Neural progenitor cell (in vitro differentiated cells): ENCODE data around the gene ZNF683. TPM values are rescaled to one million over a fixed set of nuclear protein-coding genes. Genes with fewer than 3 reads are reported as not detected.
A peak's percentile ranks its signal among the peaks of the same experiment; 100 is the strongest.

Experiments
- DNase-seq: peaks from one replicate; pipeline ENCODE4 v3.0.0-alpha.2; 2016; ENCODE audit warnings: low spot score
- H2AFZ ChIP-seq: fragments of 200-600 bp; sonication (generic); replicated peaks from 2 replicates; pipeline ENCODE4 v1.6.1; 2016; ENCODE audit warnings: antibody characterized with exemption
- H3F3A ChIP-seq: fragments of 200-600 bp; sonication (generic); 2 replicates; pipeline ENCODE4 v1.6.1; 2016; ENCODE audit warnings: antibody characterized with exemption, low read depth
- H3K27ac ChIP-seq: fragments of 200-600 bp; sonication (generic); 2 replicates; pipeline ENCODE4 v1.5.1; 2016; ENCODE audit warnings: mild to moderate bottlenecking
- H3K27me3 ChIP-seq: fragments of 200-600 bp; sonication (generic); 2 replicates; pipeline ENCODE4 v1.6.1; 2016; ENCODE audit warnings: mild to moderate bottlenecking, moderate library complexity
- H3K36me3 ChIP-seq: fragments of 200-600 bp; sonication (generic); 2 replicates; pipeline ENCODE4 v1.5.1; 2016
- H3K4me1 ChIP-seq: fragments of 200-600 bp; sonication (generic); 2 replicates; pipeline ENCODE4 v1.6.1; 2016; ENCODE audit warnings: mixed run types
- H3K4me2 ChIP-seq: fragments of 200-600 bp; sonication (generic); 2 replicates; pipeline ENCODE4 v1.6.1; 2016
- H3K4me3 ChIP-seq: fragments of 200-600 bp; sonication (generic); 2 replicates; pipeline ENCODE4 v1.5.1; 2016
- H3K79me2 ChIP-seq: fragments of 200-600 bp; sonication (generic); 2 replicates; pipeline ENCODE4 v1.6.1; 2016; ENCODE audit warnings: low read depth
- H3K9ac ChIP-seq: fragments of 200-600 bp; sonication (generic); 2 replicates; pipeline ENCODE4 v1.6.1; 2016
- H3K9me3 ChIP-seq: fragments of 200-600 bp; sonication (generic); 2 replicates; pipeline ENCODE4 v1.5.1; 2016; ENCODE audit warnings: low read depth
- H4K20me1 ChIP-seq: fragments of 200-600 bp; sonication (generic); 2 replicates; pipeline ENCODE4 v1.6.1; 2016; ENCODE audit warnings: low read depth
- H3K27ac Mint-ChIP-seq: 3 replicates; pipeline ENCODE4 v1.8.0; 2021; ENCODE audit warnings: mixed read lengths
- H3K27me3 Mint-ChIP-seq: 2 replicates; pipeline ENCODE4 v1.8.0; 2022; ENCODE audit warnings: low read depth, mild to moderate bottlenecking, inconsistent platforms, moderate library complexity, mixed read lengths; ENCODE audit not compliant: insufficient read depth
- H3K36me3 Mint-ChIP-seq: 3 replicates; pipeline ENCODE4 v1.8.0; 2021; ENCODE audit warnings: mixed read lengths
- H3K4me1 Mint-ChIP-seq: 3 replicates; pipeline ENCODE4 v1.8.0; 2021; ENCODE audit warnings: mixed read lengths
- H3K4me3 Mint-ChIP-seq: 3 replicates; pipeline ENCODE4 v1.8.0; 2021; ENCODE audit warnings: mild to moderate bottlenecking, moderate library complexity, mixed read lengths
- H3K9me3 Mint-ChIP-seq: 3 replicates; pipeline ENCODE4 v1.8.0; 2020; ENCODE audit warnings: mixed read lengths
- CTCF ChIP-seq: fragments of 200-600 bp; sonication (generic); IDR thresholded peaks from 2 replicates; pipeline ENCODE4 v1.5.1; 2017; ENCODE audit warnings: antibody characterized with exemption, mild to moderate bottlenecking
- EZH2 ChIP-seq: fragments of 200-600 bp; sonication (generic); IDR thresholded peaks from 2 replicates; pipeline ENCODE4 v1.6.1; 2017; ENCODE audit warnings: antibody characterized with exemption, mild to moderate bottlenecking, moderate library complexity
- EZH2phosphoT487 ChIP-seq: fragments of 200-600 bp; sonication (generic); IDR thresholded peaks from 2 replicates; pipeline ENCODE4 v1.6.1; 2017; ENCODE audit warnings: antibody characterized with exemption
- total RNA-seq: library from RNA; depleted of rRNA; stranded (reverse); fragments of >200 nt; gene quantifications from 2 replicates; pipeline ENCODE4 v1.2.3, GENCODE V29; 2015; ENCODE audit warnings: low replicate concordance

ZNF683 gene
- total RNA-seq, 1 donor from 2014 or later = not detected

DNA sequence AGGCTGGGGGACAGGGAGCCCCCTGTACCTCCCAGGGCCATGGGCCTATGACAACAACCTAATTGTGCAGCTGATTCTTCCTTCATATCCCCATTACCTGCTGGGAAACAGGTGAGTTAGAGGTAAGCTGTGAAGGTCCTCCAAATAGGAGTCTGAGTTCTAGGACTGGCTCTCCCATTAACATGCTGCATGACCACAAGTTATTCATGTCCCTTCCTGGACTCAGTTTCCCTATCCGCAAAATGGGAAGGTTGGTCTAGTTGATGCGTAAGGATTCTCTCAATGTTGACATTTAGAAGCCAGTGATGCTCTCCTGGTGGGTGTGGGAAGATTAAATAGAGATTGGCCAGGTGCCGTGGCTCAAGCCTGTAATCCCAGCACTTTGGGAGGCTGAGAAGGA lies 4.1 kb downstream of the ZNF683 start:
- no peaks in the 10 kb centered on the region for H3K9me3 ChIP-seq
- H3K36me3 Mint-ChIP-seq = no peaks in the 10 kb centered on the region
- H3K27me3 Mint-ChIP-seq = peaks cover 12% of the 10 kb centered on the region
- no peak overlapping the region for H3K4me2 ChIP-seq
- no peak overlapping the region for H2AFZ ChIP-seq
- no peak overlapping the region for H3K27ac ChIP-seq
- no peak for DNase-seq
- TF ChIP-seq EZH2phosphoT487 (no peak), CTCF (no peak), EZH2 (no peak)
- H3K4me1 ChIP-seq = no peaks in the 10 kb centered on the region
- H3K79me2 ChIP-seq = no peaks in the 10 kb centered on the region
- no peaks in the 10 kb centered on the region for H4K20me1 ChIP-seq
- H3K36me3 ChIP-seq = no peaks in the 10 kb centered on the region
- no peak overlapping the region for H3K27ac Mint-ChIP-seq
- no peak overlapping the region for H3K9ac ChIP-seq
- no peaks in the 10 kb centered on the region for H3F3A ChIP-seq
- no peak overlapping the region for H3K4me3 ChIP-seq
- H3K27me3 ChIP-seq = peaks cover 23% of the 10 kb centered on the region
- H3K4me1 Mint-ChIP-seq = peaks cover 10% of the 10 kb centered on the region
- H3K9me3 Mint-ChIP-seq = peaks cover 5% of the 10 kb centered on the region
- no peak overlapping the region for H3K4me3 Mint-ChIP-seq

DNA sequence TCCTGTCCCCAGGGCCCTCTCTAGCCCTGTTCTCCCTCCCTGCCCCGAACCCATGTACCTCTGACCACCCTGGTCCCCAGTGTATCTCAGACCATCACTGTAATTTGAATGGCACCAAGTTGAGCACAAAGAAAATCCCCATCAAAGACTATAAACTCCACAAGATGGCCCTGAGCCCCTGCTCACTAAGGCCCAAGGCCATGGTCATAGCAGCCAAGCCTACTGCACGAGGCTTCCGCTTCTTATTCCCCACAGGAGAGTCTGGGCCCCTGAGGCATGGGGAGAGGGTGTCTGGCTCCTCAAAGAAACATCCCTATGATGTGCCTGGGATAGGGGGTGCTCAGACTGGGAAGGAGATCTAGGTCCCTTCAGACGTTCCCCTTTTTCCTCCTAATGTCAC lies 4.5 kb downstream of the ZNF683 start:
- Histone ChIP-seq H3K27ac (no peak overlapping the region), H3K9me3 (no peaks in the 10 kb centered on the region), H3F3A (no peaks in the 10 kb centered on the region), H3K79me2 (no peaks in the 10 kb centered on the region), H4K20me1 (no peaks in the 10 kb centered on the region), H3K4me1 (no peaks in the 10 kb centered on the region), H3K4me2 (no peak overlapping the region), H2AFZ (no peak overlapping the region), H3K4me3 (no peak overlapping the region), H3K9ac (no peak overlapping the region), H3K27me3 (peaks cover 27% of the 10 kb centered on the region), H3K36me3 (no peaks in the 10 kb centered on the region)
- no peak overlapping the region for H3K4me3 Mint-ChIP-seq
- no peaks in the 10 kb centered on the region for H3K36me3 Mint-ChIP-seq
- no peak for DNase-seq
- peaks cover 15% of the 10 kb centered on the region for H3K27me3 Mint-ChIP-seq
- peaks cover 12% of the 10 kb centered on the region for H3K4me1 Mint-ChIP-seq
- TF ChIP-seq EZH2 = no peak
- peaks cover 5% of the 10 kb centered on the region for H3K9me3 Mint-ChIP-seq
- no peak overlapping the region for H3K27ac Mint-ChIP-seq

GRCh38 chr1:26367441-26367840 lies 5.1 kb downstream of the ZNF683 start:
- Mint-ChIP-seq H3K27me3 (peaks cover 15% of the 10 kb centered on the region), H3K36me3 (no peaks in the 10 kb centered on the region), H3K9me3 (peaks cover 5% of the 10 kb centered on the region), H3K4me1 (peaks cover 12% of the 10 kb centered on the region), H3K4me3 (no peak overlapping the region), H3K27ac (no peak overlapping the region)
- Histone ChIP-seq H3K36me3 (no peaks in the 10 kb centered on the region), H3K9ac (no peak overlapping the region), H3K4me2 (no peak overlapping the region), H3K27me3 (peaks cover 33% of the 10 kb centered on the region), H2AFZ (no peak overlapping the region), H3F3A (no peaks in the 10 kb centered on the region), H3K79me2 (no peaks in the 10 kb centered on the region), H3K27ac (no peak overlapping the region), H3K4me1 (no peaks in the 10 kb centered on the region), H3K9me3 (no peaks in the 10 kb centered on the region), H3K4me3 (no peak overlapping the region), H4K20me1 (no peaks in the 10 kb centered on the region)
- DNase-seq = no peak
- TF ChIP-seq EZH2phosphoT487 (no peak), EZH2 (no peak), CTCF (no peak)

- Histone ChIP-seq H2AFZ (no peak overlapping the region), H3K4me3 (no peak overlapping the region), H3F3A (peaks cover 13% of the 10 kb centered on the region), H3K4me1 (peaks cover 8% of the 10 kb centered on the region), H3K9ac (no peak overlapping the region), H3K27ac (no peak overlapping the region), H3K9me3 (no peaks in the 10 kb centered on the region), H3K79me2 (no peaks in the 10 kb centered on the region), H3K27me3 (peaks cover 58% of the 10 kb centered on the region), H4K20me1 (no peaks in the 10 kb centered on the region), H3K4me2 (no peak overlapping the region), H3K36me3 (no peaks in the 10 kb centered on the region)
- Mint-ChIP-seq H3K9me3 (no peaks in the 10 kb centered on the region), H3K27me3 (peaks cover 19% of the 10 kb centered on the region), H3K27ac (no peak overlapping the region), H3K36me3 (no peaks in the 10 kb centered on the region), H3K4me1 (peaks cover 24% of the 10 kb centered on the region), H3K4me3 (peak overlapping the region; percentile 28)
- DNase-seq = no peak
- TF ChIP-seq CTCF (no peak), EZH2phosphoT487 (no peak), EZH2 (no peak)
Measured at GRCh38 chr1:26364956-26365355, 7.6 kb downstream of the ZNF683 start.
